ENCODE data around the gene NUTM1.

- TF ChIP-seq CTCF (IDR thresholded peaks at IDR 0.05; ENCODE audit: poor library complexity) (no peak), EZH2 (IDR thresholded peaks at IDR 0.05; ENCODE audit: borderline replicate concordance) (no peak), EZH2phosphoT487 (IDR thresholded peaks at IDR 0.05; ENCODE audit: low read depth, severe bottlenecking, unreplicated experiment) (no peak)
Measured at GRCh38 chr15:34336991-34337556, 6.0 kb upstream of the NUTM1 start.
